Common myeloid progenitor, CD34-positive (primary cell): ENCODE data around the gene SI. TPM values are rescaled to one million over a fixed set of nuclear protein-coding genes. Genes with fewer than 3 reads are reported as not detected.

Source experiments
- CTCF ChIA-PET: fragments of 350-600 bp; sonication (Branson Sonifier 250); formaldehyde crosslinking; loops from one replicate; lab custom pipeline; 2021; ENCODE audit warnings: antibody characterized with exemption; lab: Charles Lee
- POLR2A ChIA-PET: fragments of 350-600 bp; sonication (Branson Sonifier 250); formaldehyde crosslinking; loops from one replicate; lab custom pipeline; 2021; ENCODE audit warnings: antibody characterized with exemption; lab: Charles Lee
- DNase-seq, 3 donors: peaks; one replicate each; pipeline versions ENCODE4 v3.0.0 to v3.0.0-alpha.2; 2013
- H3K27ac ChIP-seq, 2 experiments: 1 replicate in 1 of 2; 2 replicates in 1 of 2; pipeline ENCODE4 v1.7.0; 2013; ENCODE audit warnings: inconsistent platforms in 2 of 2, low read length in 2 of 2, mild to moderate bottlenecking in 2 of 2, low read depth in 1 of 2, moderate library complexity in 1 of 2; ENCODE audit not compliant: severe bottlenecking in 2 of 2, insufficient read depth in 1 of 2, poor library complexity in 1 of 2
- H3K27me3 ChIP-seq, 5 experiments: replicated peaks in 2 of 5; 1 replicate in 3 of 5; 2 replicates in 2 of 5; pipeline versions ENCODE4 v1.6.1 to v1.7.0; 2013; ENCODE audit warnings: low read length in 4 of 5, mild to moderate bottlenecking in 2 of 5, moderate library complexity in 2 of 5, inconsistent platforms in 1 of 5; ENCODE audit not compliant: insufficient read depth in 5 of 5, control insufficient read depth in 4 of 5
- H3K36me3 ChIP-seq, 4 experiments: 1 replicate in 2 of 4; 2 replicates in 2 of 4; pipeline versions ENCODE4 v1.6.1 to v1.7.0; 2013; ENCODE audit warnings: low read length in 3 of 4, control low read depth in 1 of 4, mild to moderate bottlenecking in 1 of 4; ENCODE audit not compliant: control insufficient read depth in 4 of 4, insufficient read depth in 4 of 4
- H3K4me1 ChIP-seq, 4 experiments: 1 replicate in 3 of 4; 2 replicates in 1 of 4; pipeline versions ENCODE4 v1.6.1 to v1.7.1; 2013; ENCODE audit warnings: low read length in 3 of 4, mild to moderate bottlenecking in 3 of 4, control low read depth in 1 of 4, inconsistent platforms in 1 of 4, moderate library complexity in 1 of 4; ENCODE audit not compliant: control insufficient read depth in 4 of 4, insufficient read depth in 4 of 4; ENCODE audit errors: control extremely low read depth in 1 of 4
- H3K4me3 ChIP-seq, 7 experiments: 1 replicate in 4 of 7; 2 replicates in 3 of 7; pipeline versions ENCODE4 v1.5.1 to v1.7.0; 2013; ENCODE audit warnings: mild to moderate bottlenecking in 7 of 7, low read length in 6 of 7, moderate library complexity in 6 of 7, inconsistent platforms in 2 of 7, low read depth in 2 of 7, control low read depth in 1 of 7; ENCODE audit not compliant: insufficient read depth in 4 of 7, control insufficient read depth in 1 of 7; ENCODE audit errors: extremely low read depth in 1 of 7
- H3K9me3 ChIP-seq, 5 experiments: 1 replicate in 4 of 5; 2 replicates in 1 of 5; pipeline versions ENCODE4 v1.6.1 to v1.7.1; 2013; ENCODE audit warnings: low read length in 4 of 5, mild to moderate bottlenecking in 2 of 5, inconsistent platforms in 1 of 5, low read depth in 1 of 5, moderate library complexity in 1 of 5; ENCODE audit not compliant: control insufficient read depth in 4 of 5, insufficient read depth in 2 of 5; ENCODE audit errors: control extremely low read depth in 1 of 5
- WGBS: methylation state at CpG from one replicate; pipeline ENCODE4 v1.1.5; 2013; ENCODE audit not compliant: insufficient coverage; 5-methylcytosine and 5-hydroxymethylcytosine counted together
- polyA plus RNA-seq: library from polyadenylated mRNA; unstranded; fragments of 120-200 nt; gene quantifications from one replicate; pipeline ENCODE4 v1.2.1, GENCODE V29; 2013

The SI gene
- not detected for polyA plus RNA-seq

- CTCF ChIA-PET, result no interaction called here
- Histone ChIP-seq H3K27ac (no peak within 1 kb of the TSS), H3K27me3 (no peaks in the 10 kb centered on the region), H3K4me1 (no peaks in the 10 kb centered on the region), H3K36me3 (no peaks in the 10 kb centered on the region), H3K4me3 (no peak within 1 kb of the TSS), H3K9me3 (no peaks in the 10 kb centered on the region)
- no peak for DNase-seq
- POLR2A ChIA-PET, result no interaction called here
Observed at GRCh38 chr3:165078293-165078692, at the start of gene SI. Gene SI (minus strand): TSS chr3:165078496. CDS start chr3:165076012, 2,484 bp downstream.

DNA sequence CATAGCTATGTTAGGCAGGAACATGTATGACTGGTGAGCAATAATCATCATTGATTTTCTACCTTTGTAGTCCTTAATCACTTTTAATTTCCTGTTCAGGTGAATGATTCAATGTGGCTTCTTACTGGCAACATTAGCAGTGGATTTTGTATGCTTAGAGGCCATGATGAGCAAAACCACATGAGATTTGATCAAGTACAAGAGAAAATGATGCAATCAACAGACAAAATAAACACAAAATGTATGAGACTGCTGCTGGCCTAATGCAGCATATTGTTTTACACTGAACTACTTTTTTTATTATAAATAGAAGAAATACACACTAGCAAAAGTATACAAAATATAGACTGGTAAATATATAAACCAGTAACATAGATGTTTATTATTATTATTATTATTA is 47.5 kb upstream of the SI start:
- Histone ChIP-seq H3K4me3 (no peak overlapping the region), H3K4me1 (no peaks in the 10 kb centered on the region), H3K9me3 (peaks cover 0 to 2% (median 0%) of the 10 kb centered on the region in 5 experiments), H3K27ac (no peak overlapping the region), H3K27me3 (no peaks in the 10 kb centered on the region), H3K36me3 (no peaks in the 10 kb centered on the region)
- CTCF ChIA-PET, result no interaction called here
- POLR2A ChIA-PET, result no interaction called here
- DNase-seq, result no peak

DNA sequence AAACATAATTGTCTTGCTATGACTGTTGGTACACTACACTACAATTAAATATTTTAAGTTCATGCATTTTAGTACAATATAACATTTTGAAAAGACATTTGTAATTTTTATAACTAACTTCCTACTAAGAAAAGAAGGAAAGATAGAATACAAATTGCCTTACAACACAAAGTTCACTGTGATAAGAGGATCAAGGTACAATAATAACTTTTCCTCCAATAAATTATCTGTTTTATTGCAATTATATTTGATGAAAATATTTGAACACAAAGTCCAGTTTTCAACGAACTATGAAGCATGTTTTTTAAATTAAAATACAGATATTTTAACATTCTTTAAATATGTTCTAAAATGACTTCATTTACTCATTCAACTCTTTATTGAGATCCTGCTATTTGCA is 33.1 kb upstream of the SI start:
- Histone ChIP-seq H3K36me3 (no peaks in the 10 kb centered on the region), H3K27me3 (no peaks in the 10 kb centered on the region), H3K27ac (no peak overlapping the region), H3K4me1 (no peaks in the 10 kb centered on the region), H3K4me3 (no peak overlapping the region), H3K9me3 (no peaks in the 10 kb centered on the region)
- CTCF ChIA-PET, result no interaction called here
- no CpG with 5 or more reads among the region's 1 CpG for WGBS
- POLR2A ChIA-PET, result no interaction called here
- no peak for DNase-seq

GRCh38 chr3:165103616-165104015 is 25.3 kb upstream of the SI start:
- no peaks in the 10 kb centered on the region for H3K4me1 ChIP-seq
- ChIA-PET CTCF (no interaction called here), POLR2A (no interaction called here)
- no CpG with 5 or more reads among the region's 1 CpG for WGBS
- H3K4me3 ChIP-seq, result no peak overlapping the region
- DNase-seq, result no peak
- no peaks in the 10 kb centered on the region for H3K27me3 ChIP-seq
- H3K36me3 ChIP-seq, result no peaks in the 10 kb centered on the region
- no peak overlapping the region for H3K27ac ChIP-seq
- H3K9me3 ChIP-seq, result no peaks in the 10 kb centered on the region

DNA sequence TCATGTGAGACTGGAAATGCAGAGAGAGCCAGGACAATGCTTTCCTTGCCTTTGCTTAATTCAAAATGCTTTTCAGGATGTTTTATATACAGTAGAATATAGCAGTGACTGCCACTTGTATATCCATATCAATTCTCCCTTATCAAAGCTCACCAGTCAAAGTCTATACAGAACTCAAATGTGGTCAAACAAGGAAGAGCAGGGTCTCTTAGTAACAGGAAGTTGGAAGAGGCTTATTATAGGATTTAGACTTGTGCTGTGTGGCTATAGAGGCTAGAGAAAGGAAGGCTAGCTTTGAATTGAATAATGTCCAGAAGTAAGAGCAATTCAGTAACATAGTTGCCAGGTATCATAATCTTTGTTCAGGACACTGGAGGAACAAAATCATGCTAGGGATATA is 4.4 kb upstream of the SI start:
- no peaks in the 10 kb centered on the region for H3K36me3 ChIP-seq
- ChIA-PET CTCF (no interaction called here), POLR2A (no interaction called here)
- no peaks in the 10 kb centered on the region for H3K4me1 ChIP-seq
- no peak for DNase-seq
- no peaks in the 10 kb centered on the region for H3K27me3 ChIP-seq
- no peak overlapping the region for H3K4me3 ChIP-seq
- H3K9me3 ChIP-seq, result no peaks in the 10 kb centered on the region
- H3K27ac ChIP-seq, result no peak overlapping the region

DNA sequence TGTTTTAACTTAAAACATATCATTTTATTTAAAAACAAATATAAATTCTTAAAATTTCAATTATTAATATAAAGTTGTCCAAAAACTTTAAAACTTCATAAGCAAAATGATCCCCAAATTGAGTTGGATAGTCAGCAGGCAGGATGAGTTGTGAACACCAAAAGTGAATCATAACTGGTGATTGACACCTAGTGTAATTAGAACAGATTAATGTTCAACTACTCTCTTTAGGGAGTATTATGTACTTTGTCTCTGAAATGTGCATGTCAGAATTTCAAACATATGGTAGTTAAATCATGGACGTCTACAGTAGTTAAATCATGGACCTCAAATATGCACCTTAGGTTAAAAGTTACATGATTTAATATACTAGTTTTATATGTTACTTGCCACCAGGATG is 2.9 kb upstream of the SI start:
- WGBS, result no CpG with 5 or more reads among the region's 1 CpG

GRCh38 chr3:165075695-165076094 is 2.6 kb downstream of the SI start:
- H3K9me3 ChIP-seq, result no peaks in the 10 kb centered on the region
- CTCF ChIA-PET, result no interaction called here
- no CpG with 5 or more reads among the region's 1 CpG for WGBS

More for the DNA sequence above, 2.9 kb upstream of the SI start:
- POLR2A ChIA-PET, result interaction anchor here (0.7 kb wide), 1 partner anchor 45 kb away, joined by 4 read pairs; no protein-coding TSS in a partner anchor
- H3K27ac ChIP-seq, result no peak overlapping the region
- CTCF ChIA-PET, result no interaction called here
- no peaks in the 10 kb centered on the region for H3K27me3 ChIP-seq
- H3K4me1 ChIP-seq, result no peaks in the 10 kb centered on the region
- H3K4me3 ChIP-seq, result no peak overlapping the region
- no peaks in the 10 kb centered on the region for H3K36me3 ChIP-seq
- no peaks in the 10 kb centered on the region for H3K9me3 ChIP-seq
- no peak for DNase-seq

More at GRCh38 chr3:165075695-165076094, 2.6 kb downstream of the SI start:
- H3K4me3 ChIP-seq, result no peak overlapping the region
- no peaks in the 10 kb centered on the region for H3K27me3 ChIP-seq
- POLR2A ChIA-PET, result no interaction called here
- H3K4me1 ChIP-seq, result no peaks in the 10 kb centered on the region
- H3K27ac ChIP-seq, result no peak overlapping the region
- DNase-seq, result no peak
- no peaks in the 10 kb centered on the region for H3K36me3 ChIP-seq
